Measurements from ENCODE around the gene FNBP1.

- TF ChIP-seq, protein P1, sequence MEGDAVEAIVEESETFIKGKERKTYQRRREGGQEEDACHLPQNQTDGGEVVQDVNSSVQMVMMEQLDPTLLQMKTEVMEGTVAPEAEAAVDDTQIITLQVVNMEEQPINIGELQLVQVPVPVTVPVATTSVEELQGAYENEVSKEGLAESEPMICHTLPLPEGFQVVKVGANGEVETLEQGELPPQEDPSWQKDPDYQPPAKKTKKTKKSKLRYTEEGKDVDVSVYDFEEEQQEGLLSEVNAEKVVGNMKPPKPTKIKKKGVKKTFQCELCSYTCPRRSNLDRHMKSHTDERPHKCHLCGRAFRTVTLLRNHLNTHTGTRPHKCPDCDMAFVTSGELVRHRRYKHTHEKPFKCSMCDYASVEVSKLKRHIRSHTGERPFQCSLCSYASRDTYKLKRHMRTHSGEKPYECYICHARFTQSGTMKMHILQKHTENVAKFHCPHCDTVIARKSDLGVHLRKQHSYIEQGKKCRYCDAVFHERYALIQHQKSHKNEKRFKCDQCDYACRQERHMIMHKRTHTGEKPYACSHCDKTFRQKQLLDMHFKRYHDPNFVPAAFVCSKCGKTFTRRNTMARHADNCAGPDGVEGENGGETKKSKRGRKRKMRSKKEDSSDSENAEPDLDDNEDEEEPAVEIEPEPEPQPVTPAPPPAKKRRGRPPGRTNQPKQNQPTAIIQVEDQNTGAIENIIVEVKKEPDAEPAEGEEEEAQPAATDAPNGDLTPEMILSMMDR (IDR thresholded peaks at IDR 0.05), result no peak
- TF ChIP-seq EZH2 (IDR thresholded peaks at IDR 0.05), result no peak
Observed at GRCh38 chr9:129875687-129876395, 167.1 kb downstream of the FNBP1 start.
